ENCODE results near the gene ZNF605.
"Not testable (repeated sequence)": the region's sequence is repeated elsewhere in the genome, so short reads cannot be mapped to it uniquely, and the experiment has no call there.

ZNF605 gene

GRCh38 chr12:132949936-132950837, 5.9 kb downstream of the ZNF605 start:
- no peak for DNase-seq (ENCODE audit: low read depth in 2 of 2)

- no peak for DNase-seq (ENCODE audit: low read depth in 2 of 2)
These were observed 7.7 kb downstream of the ZNF605 start for GRCh38 chr12:132948146-132949066.

GRCh38 chr12:132946246-132946820, 9.8 kb downstream of the ZNF605 start:
- no peak for DNase-seq (ENCODE audit: low read depth in 2 of 2)

- DNase-seq (ENCODE audit: low read depth in 2 of 2): no peak
These were observed 10.3 kb downstream of the ZNF605 start for GRCh38 chr12:132945806-132946205.

GRCh38 chr12:132942611-132943010, 13.5 kb downstream of the ZNF605 start:
- DNase-seq (ENCODE audit: low read depth in 2 of 2): no peak

- DNase-seq (ENCODE audit: low read depth in 2 of 2): no peak
These were observed 14.7 kb downstream of the ZNF605 start for GRCh38 chr12:132941336-132941954.

GRCh38 chr12:132940071-132940719, 15.9 kb downstream of the ZNF605 start:
- DNase-seq (ENCODE audit: low read depth in 2 of 2): no peak

- DNase-seq (ENCODE audit: low read depth in 2 of 2): not testable (repeated sequence)
These were observed 17.3 kb downstream of the ZNF605 start for GRCh38 chr12:132938807-132939206.

GRCh38 chr12:132937476-132937875, 18.6 kb downstream of the ZNF605 start:
- DNase-seq (ENCODE audit: low read depth in 2 of 2): no peak

- DNase-seq (ENCODE audit: low read depth in 2 of 2): not testable (repeated sequence)
These were observed 19.2 kb downstream of the ZNF605 start for GRCh38 chr12:132936921-132937320.

- no peak for DNase-seq (ENCODE audit: low read depth in 2 of 2)
These were observed 19.9 kb downstream of the ZNF605 start for GRCh38 chr12:132936163-132936562.

- no peak for DNase-seq (ENCODE audit: low read depth in 2 of 2)
These were observed 29.7 kb downstream of the ZNF605 start for GRCh38 chr12:132926415-132926833.

- DNase-seq (ENCODE audit: low read depth in 2 of 2): no peak
These were observed 30.3 kb downstream of the ZNF605 start for GRCh38 chr12:132925597-132926414.

GRCh38 chr12:132924356-132924755, 31.8 kb downstream of the ZNF605 start:
- no peak for DNase-seq (ENCODE audit: low read depth in 2 of 2)

GRCh38 chr12:132923356-132923909, 32.7 kb downstream of the ZNF605 start:
- no peak for DNase-seq (ENCODE audit: low read depth in 2 of 2)

- DNase-seq (ENCODE audit: low read depth in 2 of 2): no peak
These were observed 33.4 kb downstream of the ZNF605 start for GRCh38 chr12:132922676-132923075.

- no peak for DNase-seq (ENCODE audit: low read depth in 2 of 2)
These were observed 34.4 kb downstream of the ZNF605 start for GRCh38 chr12:132921685-132922084.

GRCh38 chr12:132918680-132919079, 37.4 kb downstream of the ZNF605 start:
- no peak for DNase-seq (ENCODE audit: low read depth in 2 of 2)

- no peak for DNase-seq (ENCODE audit: low read depth in 2 of 2)
These were observed 47.1 kb downstream of the ZNF605 start for GRCh38 chr12:132909030-132909368.
